Measurements from ENCODE around the gene ARHGEF3. TPM values are rescaled to one million over a fixed set of nuclear protein-coding genes. Genes with fewer than 3 reads are reported as not detected.

The ARHGEF3 gene
- total RNA-seq, 1 experiment from 2014 or later = 13.7 TPM

GRCh38 chr3:56823421-56823926 lies 21.7 kb upstream of the ARHGEF3 start:
- no peak for DNase-seq (ENCODE audit: low spot score)

DNA sequence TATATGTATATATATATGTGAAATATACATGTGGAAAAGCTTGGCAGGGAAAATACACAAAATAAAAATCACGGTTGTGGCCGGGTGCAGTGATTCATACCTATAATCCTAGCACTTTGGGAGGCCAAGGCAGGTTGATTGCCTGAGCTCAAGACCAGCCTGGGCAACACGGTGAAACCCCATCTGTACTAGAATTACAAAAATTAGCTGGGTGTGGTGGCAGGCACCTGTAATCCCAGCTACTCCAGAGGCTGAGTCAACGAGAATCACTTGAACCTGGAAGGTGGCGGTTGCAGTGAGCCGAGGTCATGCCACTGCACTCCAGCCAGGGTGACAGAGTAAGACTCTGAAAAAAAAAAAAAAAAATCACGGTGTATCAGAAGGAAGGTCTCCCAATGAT lies 20.8 kb upstream of the ARHGEF3 start:
- no peak for DNase-seq (ENCODE audit: low spot score)

DNA sequence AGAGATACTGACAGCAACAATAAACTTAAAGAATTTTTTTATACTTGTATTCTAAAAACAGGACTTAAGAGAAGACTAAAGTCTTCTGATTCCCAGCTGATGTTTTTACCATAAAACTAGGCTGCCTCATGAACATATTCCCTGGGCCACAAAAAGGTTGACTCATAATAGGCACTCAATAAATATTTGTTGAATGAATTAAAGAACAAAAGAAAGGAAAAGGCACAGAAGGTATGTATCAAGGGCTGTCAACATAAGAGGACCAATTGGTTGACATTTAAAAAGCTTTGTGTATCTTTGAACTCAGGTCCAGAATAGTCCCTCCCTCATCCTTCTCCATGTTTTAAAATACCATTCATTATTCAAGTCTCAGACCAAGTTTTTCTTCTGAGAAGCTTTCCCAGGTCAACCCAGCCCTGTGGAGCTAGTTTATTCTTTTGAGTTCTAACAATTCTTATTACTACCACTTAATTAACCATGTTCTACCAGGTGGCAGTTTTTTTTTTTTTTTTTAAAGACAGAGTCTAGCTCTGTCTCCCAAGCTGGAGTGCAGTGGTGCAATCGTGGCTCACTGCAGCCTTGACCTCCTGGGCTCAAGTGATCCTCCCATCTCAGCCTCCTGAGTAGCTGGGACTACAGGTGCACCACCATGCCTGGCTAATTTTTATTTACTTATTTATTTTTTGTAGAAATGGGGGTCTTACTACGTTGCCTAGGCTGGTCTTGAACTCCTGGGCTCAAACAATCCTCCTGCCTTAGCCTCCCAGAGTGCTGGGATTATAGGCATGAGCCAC lies 17.5 kb upstream of the ARHGEF3 start:
- DNase-seq (ENCODE audit: low spot score) = no peak

DNA sequence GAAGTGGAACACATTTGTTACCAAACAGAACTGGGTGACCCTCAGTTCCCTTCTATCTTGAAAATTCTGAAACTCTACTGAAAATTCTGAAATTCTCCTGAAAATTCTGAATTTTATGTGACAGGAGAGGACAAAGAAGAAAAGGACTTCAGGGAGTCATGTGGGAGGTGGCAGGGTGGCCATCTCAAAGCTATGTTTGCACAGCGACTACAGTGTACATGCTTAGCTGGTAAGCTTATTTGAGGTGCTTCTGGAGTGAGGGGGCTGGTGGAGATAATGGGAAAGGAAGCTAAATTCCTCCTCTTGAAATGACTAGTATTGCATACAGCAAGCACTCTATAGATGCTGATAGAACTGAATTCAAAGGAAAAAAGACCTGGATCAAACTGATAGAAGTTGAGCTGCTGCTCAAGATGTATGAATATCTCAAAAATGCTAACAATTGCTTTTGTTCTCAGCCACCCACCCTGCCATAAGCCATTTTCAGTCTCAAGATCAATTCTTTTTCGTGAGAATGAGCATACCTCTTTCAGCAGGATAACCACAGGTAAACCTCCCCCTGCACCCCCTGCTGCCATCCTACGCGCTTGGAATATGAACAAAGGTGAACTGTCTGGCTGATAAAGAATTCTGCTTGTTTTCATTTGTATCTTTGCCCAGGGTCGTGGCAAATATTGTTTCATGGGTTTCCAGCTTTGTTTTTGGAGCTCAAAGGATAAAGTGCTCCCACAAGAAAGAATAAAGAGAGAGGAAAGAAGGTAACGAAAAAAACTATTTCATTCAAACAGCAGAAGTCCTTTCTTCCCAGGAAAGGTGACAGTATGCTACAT lies 16.6 kb upstream of the ARHGEF3 start:
- DNase-seq (ENCODE audit: low spot score) = no peak

- no peak for DNase-seq (ENCODE audit: low spot score)
These were observed 15.9 kb upstream of the ARHGEF3 start for GRCh38 chr3:56817646-56818045.

DNA sequence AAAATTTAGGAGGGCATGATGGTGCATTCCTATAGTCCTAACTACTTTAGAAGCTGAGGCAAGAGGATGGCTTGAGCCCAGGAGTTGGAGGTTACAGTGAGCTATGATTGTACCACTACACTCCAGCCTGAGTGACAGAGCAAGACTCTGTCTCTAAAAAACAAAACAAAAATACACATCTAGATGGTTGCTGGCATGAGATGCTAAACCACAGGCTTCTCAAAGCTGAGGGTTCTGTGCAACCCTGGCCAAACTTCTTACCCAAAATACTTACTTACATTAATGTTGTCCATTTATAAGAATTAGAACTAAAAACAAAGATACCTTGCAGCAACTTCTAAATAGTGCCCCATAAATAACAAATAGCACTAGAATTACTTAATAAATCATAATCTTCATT lies 14.3 kb upstream of the ARHGEF3 start:
- no peak for DNase-seq (ENCODE audit: low spot score)

- no peak for DNase-seq (ENCODE audit: low spot score)
These were observed 13.8 kb upstream of the ARHGEF3 start for GRCh38 chr3:56815589-56815988.

DNA sequence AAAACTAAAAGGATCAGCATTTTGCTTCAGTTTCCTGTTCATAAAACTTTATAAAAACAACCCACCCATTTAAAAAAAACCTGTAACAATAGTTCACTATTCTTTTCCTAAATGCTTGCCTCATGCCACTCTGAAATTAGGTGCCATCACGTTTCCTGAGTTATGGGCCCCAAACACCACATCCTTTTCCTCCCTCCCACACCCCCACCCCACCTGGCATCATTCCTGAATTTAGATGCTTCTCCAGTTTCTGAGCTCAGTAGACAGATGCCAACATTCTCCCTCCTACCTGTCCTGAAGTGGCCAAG lies 11.9 kb upstream of the ARHGEF3 start:
- no peak for DNase-seq (ENCODE audit: low spot score)

- DNase-seq (ENCODE audit: low spot score) = no peak
These were observed 11.3 kb upstream of the ARHGEF3 start for GRCh38 chr3:56812754-56813652.

DNA sequence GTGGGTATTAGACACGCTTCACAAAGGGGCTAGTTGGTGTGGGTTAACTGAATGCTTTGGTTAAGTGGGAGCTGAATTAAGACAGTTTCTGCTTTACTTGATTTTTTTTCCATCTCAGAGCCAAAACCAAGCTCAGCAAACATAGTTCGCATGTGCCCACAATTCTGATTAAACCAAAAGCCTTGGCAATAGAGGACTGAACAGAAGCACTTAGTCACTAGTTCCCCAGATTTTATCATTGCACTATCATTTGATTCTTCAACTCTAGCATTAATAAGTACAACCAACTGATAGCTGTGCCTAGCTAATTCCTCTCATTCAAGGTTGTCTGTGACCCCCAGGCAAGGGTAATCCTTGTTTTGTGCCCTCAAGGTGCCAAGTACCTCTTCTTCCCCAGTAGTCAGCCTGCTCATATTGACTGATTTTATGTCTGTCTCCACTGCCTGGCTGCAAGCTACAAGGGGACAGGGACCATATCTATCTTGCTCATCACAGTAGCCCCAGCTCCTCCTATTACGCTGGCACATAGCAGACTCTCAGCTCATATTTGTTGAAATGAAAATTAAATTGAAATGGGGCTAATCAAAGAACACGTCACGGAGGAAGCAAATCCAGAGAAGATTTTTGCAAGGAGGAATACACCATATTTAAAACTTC lies 9.9 kb upstream of the ARHGEF3 start:
- DNase-seq (ENCODE audit: low spot score) = no peak

GRCh38 chr3:56810577-56811545 lies 9.1 kb upstream of the ARHGEF3 start:
- DNase-seq (ENCODE audit: low spot score) = no peak

DNA sequence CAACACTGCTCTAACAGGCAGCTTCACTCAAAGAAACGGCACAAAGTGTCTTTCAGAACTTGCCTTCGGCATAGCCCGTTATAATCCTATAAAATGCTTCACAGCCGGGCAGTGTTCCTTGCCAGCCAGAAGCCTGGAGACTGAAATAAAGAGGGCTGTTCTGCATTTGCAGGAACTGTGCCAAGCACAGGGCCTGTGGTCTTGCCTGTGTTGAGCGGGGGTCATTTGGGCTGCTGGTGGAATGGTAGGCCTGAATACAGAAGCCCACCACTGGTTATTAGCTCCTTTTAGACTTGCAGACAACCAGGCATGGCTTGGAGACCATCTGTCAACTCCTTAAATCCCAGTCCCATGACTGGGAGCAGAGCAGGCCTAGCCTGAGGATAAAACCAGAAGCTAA lies 4.7 kb upstream of the ARHGEF3 start:
- no peak for DNase-seq (ENCODE audit: low spot score)

DNA sequence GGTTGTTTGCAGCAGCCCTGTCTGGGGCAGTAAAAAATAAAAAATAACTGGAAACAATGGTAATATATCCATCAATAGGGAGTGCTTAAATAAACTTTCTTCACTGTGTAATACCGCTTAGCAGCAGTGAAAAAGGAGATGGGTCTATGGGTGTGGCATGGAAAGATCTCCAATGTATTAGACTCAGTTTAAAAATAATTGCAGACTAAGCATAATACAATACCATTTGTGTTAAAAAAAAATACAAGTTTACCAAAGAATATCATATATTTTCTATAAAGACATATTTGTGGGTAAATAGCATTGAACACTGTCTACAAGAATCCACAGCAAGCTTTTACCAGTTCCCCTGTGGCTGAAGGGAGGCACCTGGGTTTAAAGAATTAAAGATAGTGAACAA lies 1.0 kb upstream of the ARHGEF3 start:
- no peak for DNase-seq (ENCODE audit: low spot score)

- no peak for DNase-seq (ENCODE audit: low spot score)
These were observed 613 bp upstream of the ARHGEF3 start for GRCh38 chr3:56802378-56802745.

DNA sequence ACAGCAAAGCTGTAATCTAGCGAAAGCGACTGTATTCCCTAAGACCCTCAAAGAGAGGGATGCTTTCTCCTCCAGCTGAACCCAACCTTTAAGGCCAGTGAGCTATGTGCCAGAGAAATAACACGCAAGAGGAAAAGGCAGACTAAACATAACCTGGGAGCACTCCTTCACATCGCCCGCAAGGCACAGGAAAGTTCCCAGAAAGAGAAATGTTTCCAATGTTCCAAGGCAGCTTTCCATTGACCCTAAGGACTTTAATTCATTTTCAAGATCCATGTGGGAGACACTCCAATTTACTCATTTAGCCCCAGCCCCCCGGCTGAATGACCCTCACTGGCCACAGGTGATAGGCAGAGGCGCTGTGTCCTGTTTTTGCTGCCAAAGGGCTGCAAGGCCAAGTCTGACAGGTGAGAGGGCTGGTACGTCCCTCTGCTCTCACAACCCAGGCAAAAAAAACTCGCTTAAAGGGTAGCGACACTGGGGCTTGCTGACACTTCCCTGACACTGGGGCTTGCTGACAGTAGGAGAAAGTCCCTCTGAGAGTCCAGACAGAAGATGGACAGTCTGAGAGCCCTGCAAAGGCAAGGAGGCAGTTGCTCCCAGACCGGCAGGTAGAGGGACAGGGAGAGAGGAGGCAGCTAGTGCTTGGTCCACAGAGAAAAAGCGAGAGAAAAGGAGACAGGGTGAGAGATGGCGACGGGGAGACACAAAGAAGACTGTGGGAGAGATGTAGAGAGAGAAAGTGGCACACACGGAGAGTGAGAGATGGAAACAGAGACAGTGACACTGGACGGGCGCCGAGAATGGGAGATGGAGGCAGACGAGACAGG lies 702 bp downstream of the ARHGEF3 start:
- DNase-seq (ENCODE audit: low spot score) = peak; percentile 6

DNA sequence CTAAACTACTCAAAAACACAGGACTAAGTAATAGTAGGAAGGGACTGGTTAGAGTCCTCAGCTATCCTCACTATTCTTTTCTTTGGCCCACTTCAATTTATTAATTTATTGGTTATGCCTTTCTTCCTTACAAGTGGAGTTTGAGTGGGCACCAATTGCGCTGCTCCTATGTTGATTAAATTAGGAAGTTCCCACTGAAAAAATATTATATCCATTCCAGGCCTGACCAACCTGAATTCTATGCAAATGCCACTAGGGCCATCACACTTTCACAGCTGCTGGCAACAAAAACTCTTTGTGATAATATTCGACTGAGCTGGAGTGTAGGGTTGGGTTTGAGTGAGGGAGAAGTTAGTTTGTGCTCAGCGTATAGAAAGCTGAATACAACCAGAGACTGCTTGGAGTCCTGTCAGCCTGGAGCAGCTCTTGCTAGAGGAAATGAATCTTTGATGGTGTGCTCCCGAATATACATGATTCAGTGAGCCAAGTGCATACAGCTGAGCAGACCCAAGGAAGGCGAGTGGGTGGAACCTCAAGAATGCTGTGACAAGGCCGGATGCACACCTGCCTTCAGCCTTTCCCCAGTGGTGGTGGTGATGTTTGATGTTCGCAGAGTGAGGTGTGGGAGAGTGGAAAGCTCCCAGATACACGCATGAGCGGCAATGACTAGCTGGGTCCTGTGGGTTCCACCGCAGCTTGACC lies 1.5 kb downstream of the ARHGEF3 start:
- DNase-seq (ENCODE audit: low spot score) = no peak

- DNase-seq (ENCODE audit: low spot score) = peak; percentile 74
These were observed 2.4 kb downstream of the ARHGEF3 start for GRCh38 chr3:56799251-56799882.

DNA sequence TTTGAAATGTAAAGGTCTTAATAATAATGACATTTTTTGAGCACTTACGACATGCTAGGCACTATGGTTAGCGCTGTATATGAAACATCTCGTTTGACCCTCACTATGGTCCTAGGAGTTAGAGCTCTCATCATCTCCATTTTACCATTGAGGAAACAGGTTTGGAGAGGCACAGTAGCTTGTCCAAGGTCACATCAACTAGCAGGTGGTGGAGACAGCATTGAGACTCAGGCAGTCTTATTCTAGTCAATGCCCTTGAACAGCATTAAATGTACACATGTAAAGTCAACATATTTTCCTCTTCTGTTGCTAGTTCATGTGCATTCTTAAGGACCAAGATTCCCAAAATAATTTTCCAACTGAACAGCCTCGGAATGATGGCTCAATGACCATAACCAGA lies 4.8 kb downstream of the ARHGEF3 start:
- DNase-seq (ENCODE audit: low spot score) = no peak

Measured in HT-29 (cell line).